HFF-Myc (cell line): Measurements from ENCODE around the gene CCDC71L.

Experiments used
- DNase-seq: peaks from one replicate; pipeline ENCODE4 v3.0.0-alpha.2; 2011; ENCODE audit warnings: low read depth; ENCODE audit errors: extremely low read depth
- H3K4me3 ChIP-seq: replicated peaks from 2 replicates; pipeline ENCODE4 v1.5.1; 2011; ENCODE audit warnings: low read depth, mild to moderate bottlenecking, control low read depth, low read length
- TF ChIP-seq, protein P1 (sequence below): IDR thresholded peaks from 2 replicates; pipeline ENCODE4 v1.5.1; 2012; ENCODE audit warnings: mild to moderate bottlenecking, low read depth, low read length, control low read depth; ENCODE audit errors: missing control alignments

The CCDC71L gene

DNA sequence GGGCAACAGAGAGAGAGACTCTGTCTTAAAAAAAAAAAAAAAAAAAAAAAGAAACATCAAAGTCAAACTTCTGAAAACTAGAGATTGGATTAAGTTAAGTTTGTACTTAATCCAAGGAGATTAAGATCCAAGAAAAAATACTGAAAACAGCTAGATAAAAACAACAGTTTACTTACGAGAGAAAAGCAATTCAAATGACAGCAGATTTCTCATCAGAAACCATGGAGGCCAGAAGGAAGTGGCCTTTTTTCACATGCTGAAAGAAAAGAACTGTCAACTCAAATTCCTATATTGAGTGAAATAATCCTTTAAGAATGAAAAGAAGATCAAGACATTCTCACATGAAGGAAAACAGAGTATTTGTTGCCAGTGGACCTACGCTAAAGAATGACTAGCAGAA lies 5.4 kb upstream of the CCDC71L start:
- no peak for DNase-seq
- TF ChIP-seq, protein P1, sequence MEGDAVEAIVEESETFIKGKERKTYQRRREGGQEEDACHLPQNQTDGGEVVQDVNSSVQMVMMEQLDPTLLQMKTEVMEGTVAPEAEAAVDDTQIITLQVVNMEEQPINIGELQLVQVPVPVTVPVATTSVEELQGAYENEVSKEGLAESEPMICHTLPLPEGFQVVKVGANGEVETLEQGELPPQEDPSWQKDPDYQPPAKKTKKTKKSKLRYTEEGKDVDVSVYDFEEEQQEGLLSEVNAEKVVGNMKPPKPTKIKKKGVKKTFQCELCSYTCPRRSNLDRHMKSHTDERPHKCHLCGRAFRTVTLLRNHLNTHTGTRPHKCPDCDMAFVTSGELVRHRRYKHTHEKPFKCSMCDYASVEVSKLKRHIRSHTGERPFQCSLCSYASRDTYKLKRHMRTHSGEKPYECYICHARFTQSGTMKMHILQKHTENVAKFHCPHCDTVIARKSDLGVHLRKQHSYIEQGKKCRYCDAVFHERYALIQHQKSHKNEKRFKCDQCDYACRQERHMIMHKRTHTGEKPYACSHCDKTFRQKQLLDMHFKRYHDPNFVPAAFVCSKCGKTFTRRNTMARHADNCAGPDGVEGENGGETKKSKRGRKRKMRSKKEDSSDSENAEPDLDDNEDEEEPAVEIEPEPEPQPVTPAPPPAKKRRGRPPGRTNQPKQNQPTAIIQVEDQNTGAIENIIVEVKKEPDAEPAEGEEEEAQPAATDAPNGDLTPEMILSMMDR = no peak
- H3K4me3 ChIP-seq = no peak overlapping the region

DNA sequence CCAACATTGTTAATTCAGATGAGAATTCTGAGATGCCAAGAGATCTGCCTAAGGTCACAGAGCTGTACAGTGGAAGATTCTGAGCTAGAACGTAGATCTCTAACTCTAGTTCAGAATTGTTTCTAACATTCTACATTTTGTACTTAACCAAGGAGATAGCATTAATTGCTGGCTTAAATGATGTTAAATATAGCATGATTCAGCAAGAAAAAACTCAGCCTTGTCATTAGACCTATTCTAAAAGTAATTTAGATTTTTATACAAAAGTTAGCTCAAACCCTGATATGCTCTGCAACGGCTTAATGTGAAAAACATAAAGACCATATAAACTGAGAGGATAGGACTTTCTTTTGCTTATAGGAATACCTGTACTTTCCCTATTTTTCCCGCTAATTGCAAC lies 3.4 kb upstream of the CCDC71L start:
- no peak overlapping the region for H3K4me3 ChIP-seq
- TF ChIP-seq, protein P1 = no peak
- no peak for DNase-seq

- no peak for DNase-seq
- TF ChIP-seq, protein P1 = peak; percentile 86
- H3K4me3 ChIP-seq = peak overlapping the region; percentile 66
Observed at GRCh38 chr7:106659963-106660861, 746 bp downstream of the CCDC71L start.

DNA sequence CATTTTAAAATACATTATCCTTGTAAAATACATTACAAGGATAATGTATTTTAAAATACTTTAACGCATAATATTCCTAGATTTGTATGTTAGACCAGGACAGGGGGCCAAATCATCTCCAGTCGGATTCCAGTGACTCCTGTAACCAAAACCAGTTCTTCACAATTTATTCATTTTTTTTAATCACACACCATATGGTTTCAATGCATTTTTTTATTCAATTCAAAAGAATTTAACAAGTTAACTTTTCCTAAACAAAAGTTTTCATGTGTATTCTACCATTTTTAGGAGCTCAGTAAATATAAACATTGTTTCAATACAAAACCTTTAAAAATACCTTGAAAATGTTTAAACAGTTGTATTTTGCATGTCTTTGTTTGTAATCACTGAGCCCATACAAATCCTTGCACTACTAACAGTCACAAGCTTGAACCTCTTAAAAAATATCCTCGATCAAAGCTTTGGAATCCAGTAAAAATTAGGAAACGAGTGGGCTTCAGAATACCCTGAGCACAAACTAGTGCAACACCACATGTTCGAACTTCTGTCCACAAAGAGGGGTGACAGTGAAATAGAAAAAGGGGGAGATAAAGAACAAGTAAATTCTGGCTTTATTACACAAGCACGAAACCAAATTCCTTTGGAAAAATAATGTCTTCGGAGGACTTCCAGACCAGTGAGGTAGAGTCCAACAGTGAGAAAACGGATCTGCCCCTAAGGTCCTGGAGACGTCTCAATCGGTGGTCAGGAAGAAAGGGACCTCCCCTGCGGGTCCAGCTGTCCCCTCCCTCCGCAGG lies 1.6 kb downstream of the CCDC71L start:
- peak overlapping the region; percentile 66 for H3K4me3 ChIP-seq
- TF ChIP-seq, protein P1 = no peak
- no peak for DNase-seq

GRCh38 chr7:106658316-106659165 lies 2.4 kb downstream of the CCDC71L start:
- TF ChIP-seq, protein P1 = no peak
- no peak for DNase-seq
- peak overlapping the region; percentile 66 for H3K4me3 ChIP-seq
